Spinal cord (tissue), 10 donors: ENCODE results near the gene RORB. TPM values are rescaled to one million over a fixed set of nuclear protein-coding genes. Genes with fewer than 3 reads are reported as not detected.

Experiments
- DNase-seq, 6 donors: peaks; one replicate each; pipeline versions ENCODE4 v3.0.0 to v3.0.0-alpha.2; 2013 to 2015; ENCODE audit warnings: low spot score in 6 of 6, low read depth in 4 of 6
- H3K27ac ChIP-seq: one replicate; pipeline ENCODE4 v1.5.1; 2013; ENCODE audit warnings: low read depth, low read length, control low read depth
- H3K27me3 ChIP-seq: one replicate; pipeline ENCODE4 v1.6.1; 2013; ENCODE audit warnings: low read length; ENCODE audit not compliant: control insufficient read depth, insufficient read depth
- H3K36me3 ChIP-seq: one replicate; pipeline ENCODE4 v1.6.1; 2013; ENCODE audit warnings: low read length; ENCODE audit not compliant: control insufficient read depth, insufficient read depth
- H3K4me1 ChIP-seq: one replicate; pipeline ENCODE4 v1.6.1; 2013; ENCODE audit warnings: low read length; ENCODE audit not compliant: control insufficient read depth, insufficient read depth
- H3K4me3 ChIP-seq: one replicate; pipeline ENCODE4 v1.5.1; 2013; ENCODE audit warnings: low read depth, low read length, control low read depth
- H3K9me3 ChIP-seq: one replicate; pipeline ENCODE4 v1.6.1; 2013; ENCODE audit warnings: low read length; ENCODE audit not compliant: control insufficient read depth, insufficient read depth
- WGBS: methylation state at CpG from one replicate; pipeline ENCODE4 v1.1.5; 2013; ENCODE audit warnings: missing lambda C conversion rate; ENCODE audit not compliant: insufficient coverage; 5-methylcytosine and 5-hydroxymethylcytosine counted together
- polyA plus RNA-seq, 2 donors: library from polyadenylated mRNA; unstranded; fragments of 120-200 nt; gene quantifications; one replicate each; pipeline ENCODE4 v1.2.1, GENCODE V29; 2013; ENCODE audit not compliant: insufficient read length in 2 of 2
- total RNA-seq, 2 donors: library from RNA; depleted of rRNA in 1 of 2; stranded (reverse); fragments of 120-200 nt in 1 of 2; fragments of >200 nt in 1 of 2; gene quantifications; one replicate each; pipeline versions ENCODE4 v1.2.3 to v1.2.4, GENCODE V29; 2013 to 2014
- donor health status: healthy.

The RORB gene
- total and polyA plus RNA-seq, 4 donors = 4.3 to 18.9 (median 10.8) TPM

DNA sequence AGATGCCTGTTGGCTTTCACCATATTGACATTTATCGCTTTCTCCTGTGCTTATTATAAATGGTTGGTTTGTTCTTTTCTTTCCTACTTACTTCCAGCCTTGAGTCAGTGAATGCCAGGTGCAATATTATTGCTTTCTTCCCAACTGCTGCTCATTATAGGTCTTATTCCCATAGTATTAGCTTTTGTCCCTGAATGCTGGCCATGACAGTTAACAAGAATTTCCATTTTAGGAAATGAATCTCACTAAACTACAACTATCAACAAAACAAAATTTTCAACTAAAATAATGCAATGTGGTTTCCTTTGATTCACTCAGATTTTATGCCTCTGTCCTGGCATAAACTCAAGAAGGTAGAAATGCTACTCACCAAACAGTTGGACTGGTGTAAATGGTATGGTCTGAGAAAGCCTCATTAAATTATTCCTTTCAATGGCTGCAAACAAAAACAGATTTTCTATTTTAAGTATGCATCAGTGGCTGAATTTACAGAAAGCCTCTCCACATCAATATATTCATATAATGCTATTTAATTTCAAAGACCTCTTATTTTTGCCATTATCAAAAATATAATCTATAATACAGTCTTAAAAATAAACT is 245.2 kb downstream of the RORB start:
- peak overlapping the region; percentile 52 for H3K27ac ChIP-seq
- H3K27me3 ChIP-seq = no peaks in the 10 kb centered on the region
- no peaks in the 10 kb centered on the region for H3K4me1 ChIP-seq
- H3K9me3 ChIP-seq = no peaks in the 10 kb centered on the region
- DNase-seq = peak in 2 of 6 donors; percentile 9 to 54
- no CpG with 5 or more reads among the region's 1 CpG for WGBS
- no peak overlapping the region for H3K4me3 ChIP-seq
- no peaks in the 10 kb centered on the region for H3K36me3 ChIP-seq
